IMR-90 (cell line): ENCODE data around the gene POU2F1. TPM values are rescaled to one million over a fixed set of nuclear protein-coding genes. Genes with fewer than 3 reads are reported as not detected.

ENCODE experiments used
- ATAC-seq: fragments of 200-7000 bp; cut with Tn5 transposase; 2 replicates; pipeline ENCODE4 v1.9.1; 2020; ENCODE audit warnings: low read depth, mild to moderate bottlenecking, moderate library complexity
- BruUV-seq: library from RNA; stranded (reverse); fragments of 400-500 nt; replicated peaks from 2 replicates; lab custom pipeline; 2021; lab: Mats Ljungman, UMichigan
- CTCF ChIA-PET: fragments of 300-600 bp; formaldehyde crosslinking; extraction: SDS; loops from one replicate; lab custom pipeline; 2021; ENCODE audit warnings: antibody characterized with exemption; lab: Yijun Ruan, JAX
- POLR2A ChIA-PET: fragments of 300-600 bp; sonication (Branson Sonifier 250); formaldehyde crosslinking; loops from one replicate; lab custom pipeline; 2022; ENCODE audit warnings: antibody characterized with exemption; ENCODE audit not compliant: unreplicated experiment; lab: Charles Lee
- DNase-seq: peaks from one replicate; pipeline ENCODE4 v3.0.0; 2013
- H2AFZ ChIP-seq: replicated peaks from 2 replicates; pipeline ENCODE3; 2013; ENCODE audit warnings: low read length, mild to moderate bottlenecking; ENCODE audit not compliant: poor library complexity
- H2AK5ac ChIP-seq: 2 replicates; pipeline ENCODE4 v1.6.1; 2013; ENCODE audit warnings: low read depth, low read length, inconsistent platforms
- H2AK9ac ChIP-seq: replicated peaks from 2 replicates; pipeline ENCODE3; 2013; ENCODE audit warnings: mild to moderate bottlenecking, low read depth, low read length, moderate library complexity; ENCODE audit not compliant: poor library complexity
- H2BK120ac ChIP-seq: 2 replicates; pipeline ENCODE4 v1.6.1; 2013; ENCODE audit warnings: low read depth, low read length, inconsistent platforms
- H2BK15ac ChIP-seq: 3 replicates; pipeline ENCODE4 v1.6.1; 2013; ENCODE audit warnings: low read depth, low read length, inconsistent platforms
- H2BK20ac ChIP-seq: 2 replicates; pipeline ENCODE4 v1.6.1; 2013; ENCODE audit warnings: low read depth, mild to moderate bottlenecking, inconsistent platforms, low read length, moderate library complexity
- H2BK5ac ChIP-seq: 2 replicates; pipeline ENCODE4 v1.6.1; 2013; ENCODE audit warnings: mild to moderate bottlenecking, low read depth, low read length, inconsistent platforms; ENCODE audit not compliant: poor library complexity, severe bottlenecking
- H3K14ac ChIP-seq: replicated peaks from 2 replicates; pipeline ENCODE4 v1.6.1; 2013; ENCODE audit warnings: low read depth, low read length, inconsistent platforms
- H3K18ac ChIP-seq: 2 replicates; pipeline ENCODE4 v1.6.1; 2013; ENCODE audit warnings: low read depth, low read length, control low read depth
- H3K23ac ChIP-seq: 2 replicates; pipeline ENCODE4 v1.6.1; 2013; ENCODE audit warnings: low read depth, low read length, inconsistent platforms
- H3K27ac ChIP-seq: 2 replicates; pipeline ENCODE4 v1.5.1; 2013; ENCODE audit warnings: mild to moderate bottlenecking, control low read depth, low read length; ENCODE audit not compliant: insufficient read depth
- H3K27me3 ChIP-seq: 2 replicates; pipeline ENCODE4 v1.6.1; 2013; ENCODE audit warnings: low read length; ENCODE audit not compliant: control insufficient read depth, insufficient read depth
- H3K36me3 ChIP-seq: 2 replicates; pipeline ENCODE4 v1.6.1; 2013; ENCODE audit warnings: low read length, mixed read lengths; ENCODE audit not compliant: control insufficient read depth, insufficient read depth
- H3K4ac ChIP-seq: 2 replicates; pipeline ENCODE4 v1.6.1; 2013; ENCODE audit warnings: low read depth, low read length, inconsistent platforms
- H3K4me1 ChIP-seq: 2 replicates; pipeline ENCODE4 v1.6.1; 2013; ENCODE audit warnings: low read length, mixed read lengths; ENCODE audit not compliant: control insufficient read depth, insufficient read depth
- H3K4me2 ChIP-seq: 2 replicates; pipeline ENCODE4 v1.6.1; 2013; ENCODE audit warnings: low read depth, mild to moderate bottlenecking, control low read depth, low read length, moderate library complexity
- H3K4me3 ChIP-seq: 2 replicates; pipeline ENCODE4 v1.5.1; 2013; ENCODE audit warnings: low read depth, mild to moderate bottlenecking, control low read depth, low read length, moderate library complexity; ENCODE audit not compliant: insufficient read depth
- H3K56ac ChIP-seq: 2 replicates; pipeline ENCODE4 v1.6.1; 2013; ENCODE audit warnings: low read length, inconsistent platforms; ENCODE audit not compliant: insufficient read depth; ENCODE audit errors: extremely low read depth
- H3K79me1 ChIP-seq, 2 experiments: 2 replicates each; pipeline ENCODE4 v1.6.1; 2013; ENCODE audit warnings: low read length in 2 of 2, inconsistent platforms in 1 of 2, low read depth in 1 of 2
- H3K9ac ChIP-seq: 2 replicates; pipeline ENCODE4 v1.6.1; 2013; ENCODE audit warnings: low read depth, low read length, control low read depth
- H3K9me1 ChIP-seq: 2 replicates; pipeline ENCODE4 v1.6.1; 2013; ENCODE audit warnings: low read length, inconsistent platforms; ENCODE audit not compliant: insufficient read depth
- H3K9me3 ChIP-seq: 2 replicates; pipeline ENCODE4 v1.6.1; 2013; ENCODE audit warnings: low read length; ENCODE audit not compliant: control insufficient read depth, insufficient read depth
- H4K20me1 ChIP-seq: 2 replicates; pipeline ENCODE4 v1.6.1; 2013; ENCODE audit warnings: low read length, inconsistent platforms; ENCODE audit not compliant: insufficient read depth
- H4K5ac ChIP-seq: 2 replicates; pipeline ENCODE4 v1.6.1; 2013; ENCODE audit warnings: mild to moderate bottlenecking, low read depth, low read length, control low read depth
- H4K8ac ChIP-seq, 2 experiments: 2 replicates each; pipeline ENCODE4 v1.6.1; 2013; ENCODE audit warnings: low read depth in 2 of 2, low read length in 2 of 2, control low read depth in 1 of 2, inconsistent platforms in 1 of 2
- H4K91ac ChIP-seq: 2 replicates; pipeline ENCODE4 v1.6.1; 2013; ENCODE audit warnings: low read depth, low read length, inconsistent platforms; ENCODE audit not compliant: insufficient read depth
- BHLHE40 ChIP-seq: fragments of 150-350 bp; IDR thresholded peaks from 2 replicates; pipeline ENCODE4 v1.6.1; 2016; ENCODE audit warnings: mild to moderate bottlenecking, low read depth, low read length
- CEBPB ChIP-seq: IDR thresholded peaks from 2 replicates; pipeline ENCODE4 v1.6.1; 2012; ENCODE audit warnings: low read depth, low read length, improper control_type of control experiment
- FOS ChIP-seq: fragments of 150-350 bp; IDR thresholded peaks from 2 replicates; pipeline ENCODE4 v1.6.1; 2016; ENCODE audit warnings: low read depth, low read length
- MAFK ChIP-seq: IDR thresholded peaks from 2 replicates; pipeline ENCODE4 v1.6.1; 2012; ENCODE audit warnings: low read depth, low read length, improper control_type of control experiment
- MAZ ChIP-seq: IDR thresholded peaks from 2 replicates; pipeline ENCODE4 v1.6.1; 2012; ENCODE audit warnings: low read depth, mild to moderate bottlenecking, low read length, improper control_type of control experiment, moderate library complexity, borderline replicate concordance
- MXI1 ChIP-seq: IDR thresholded peaks from 2 replicates; pipeline ENCODE4 v1.6.1; 2012; ENCODE audit warnings: low read depth, mild to moderate bottlenecking, low read length, moderate library complexity, borderline replicate concordance
- NFE2L2 ChIP-seq: fragments of 150-350 bp; IDR thresholded peaks from 2 replicates; pipeline ENCODE4 v1.6.1; 2016; ENCODE audit warnings: low read depth, mild to moderate bottlenecking, low read length
- POLR2A ChIP-seq: IDR thresholded peaks from 2 replicates; pipeline ENCODE4 v1.6.1; 2012; ENCODE audit warnings: mild to moderate bottlenecking, low read depth, low read length
- RAD21 ChIP-seq: IDR thresholded peaks from 2 replicates; pipeline ENCODE4 v1.6.1; 2012; ENCODE audit warnings: low read length, improper control_type of control experiment
- RCOR1 ChIP-seq: IDR thresholded peaks from 2 replicates; pipeline ENCODE4 v1.6.1; 2012; ENCODE audit warnings: mild to moderate bottlenecking, low read length, improper control_type of control experiment; ENCODE audit not compliant: insufficient replicate concordance
- RFX5 ChIP-seq: IDR thresholded peaks from 2 replicates; pipeline ENCODE4 v1.8.0; 2012; ENCODE audit warnings: low read depth, mild to moderate bottlenecking, low read length, moderate library complexity
- SMC3 ChIP-seq: fragments of 150-350 bp; IDR thresholded peaks from 2 replicates; pipeline ENCODE4 v1.6.1; 2016; ENCODE audit warnings: low read depth, mild to moderate bottlenecking, antibody characterized with exemption, low read length, moderate library complexity
- USF2 ChIP-seq: fragments of 150-350 bp; IDR thresholded peaks from 2 replicates; pipeline ENCODE4 v1.6.1; 2017; ENCODE audit warnings: mild to moderate bottlenecking, antibody characterized with exemption, low read length, low read depth
- WGBS, 2 experiments: methylation state at CpG; one replicate each; pipeline versions ENCODE4 v1.1.5 to v1.1.7; 2013; ENCODE audit warnings: missing lambda C conversion rate in 2 of 2; ENCODE audit not compliant: insufficient read length in 1 of 2; ENCODE audit errors: extremely low coverage in 2 of 2; 5-methylcytosine and 5-hydroxymethylcytosine counted together
- dilution Hi-C: fragments of 300-500 bp; cut with HindIII; formaldehyde crosslinking; loops from one replicate; pipeline ENCODE4 v1.14.3; 2018; ENCODE audit warnings: low sequenced_read_pairs; ENCODE audit not compliant: unreplicated experiment
- in situ Hi-C: fragments of 300-500 bp; cut with MboI; formaldehyde crosslinking; loops from 3 replicates; pipeline ENCODE4 v1.14.3; 2019; ENCODE audit warnings: low sequenced_read_pairs, inconsistent platforms, mixed read lengths
- intact Hi-C: fragments of 100-400 bp; cut with micrococcal nuclease; formaldehyde crosslinking; loops from 2 replicates; pipeline ENCODE4 v1.10.0; 2022
- polyA plus RNA-seq, 3 experiments: library from polyadenylated mRNA; depleted of rRNA; stranded (reverse); fragments of >200 nt; gene quantifications; 2 replicates each; pipeline ENCODE4 v1.2.3, GENCODE V29; 2012; ENCODE audit warnings: low replicate concordance in 1 of 3
- total RNA-seq: library from RNA; depleted of rRNA; stranded (reverse); fragments of >200 nt; gene quantifications from 2 replicates; pipeline ENCODE4 v1.2.3, GENCODE V29; 2012
- TF ChIP-seq, protein P1 (sequence below): conservative IDR thresholded peaks from 2 replicates; pipeline ENCODE4 v1.5.1; 2012; ENCODE audit warnings: mild to moderate bottlenecking, low read depth, low read length, improper control_type of control experiment
- TF ChIP-seq, protein P2 (sequence below): fragments of 150-350 bp; IDR thresholded peaks from 2 replicates; pipeline ENCODE4 v1.6.1; 2016; ENCODE audit warnings: low read depth, mild to moderate bottlenecking, low read length, moderate library complexity, borderline replicate concordance

The POU2F1 gene
- total and polyA plus RNA-seq, 2 of the 4 experiments (the other 2 are of a cell fraction) = 1.2 to 3.4 TPM

GRCh38 chr1:167431909-167432650 is 211.4 kb downstream of the POU2F1 start:
- ATAC-seq (no peak), DNase-seq (no peak)
- no peaks in the 10 kb centered on the region for H3K9me1 ChIP-seq
- in situ Hi-C loops = no loop called here
- H2AK9ac ChIP-seq = no peak overlapping the region
- no peak overlapping the region for H3K56ac ChIP-seq
- H3K27me3 ChIP-seq = peaks cover 1% of the 10 kb centered on the region; the same call in 1 of the 2 replicates
- no peak overlapping the region for H3K9ac ChIP-seq
- H2AFZ ChIP-seq = no peak overlapping the region
- H3K9me3 ChIP-seq = no peaks in the 10 kb centered on the region
- WGBS, 2 experiments = 70% methylated on average over 2 of the region's 8 CpGs; no CpG with 5 or more reads in 1 of the 2 experiments
- H4K5ac ChIP-seq = no peak overlapping the region
- no peak overlapping the region for H3K4ac ChIP-seq
- H3K14ac ChIP-seq = no peak overlapping the region
- no peak overlapping the region for H3K4me3 ChIP-seq
- no peaks in the 10 kb centered on the region for H3K79me1 ChIP-seq
- H3K27ac ChIP-seq = no peak overlapping the region
- BruUV-seq = no TSS peak
- no peaks in the 10 kb centered on the region for H3K36me3 ChIP-seq
- no peak overlapping the region for H3K23ac ChIP-seq
- H4K20me1 ChIP-seq = no peaks in the 10 kb centered on the region
- no peak overlapping the region for H3K18ac ChIP-seq
- no peak overlapping the region for H2BK120ac ChIP-seq
- ChIA-PET CTCF (interaction anchor here (0.7 kb wide), 2 partner anchors 11 to 164 kb away, joined by 3 read pairs; no protein-coding TSS in a partner anchor), POLR2A (no interaction called here)
- H3K4me2 ChIP-seq = no peak overlapping the region
- H2BK20ac ChIP-seq = no peak overlapping the region
- H4K91ac ChIP-seq = no peak overlapping the region
- no peak overlapping the region for H4K8ac ChIP-seq
- no peak overlapping the region for H2BK15ac ChIP-seq
- H2AK5ac ChIP-seq = no peak overlapping the region
- H3K4me1 ChIP-seq = no peaks in the 10 kb centered on the region; the same call in 1 of the 2 replicates
- no peak overlapping the region for H2BK5ac ChIP-seq
- intact Hi-C loops = no loop called here
- dilution Hi-C loops = loop anchor here (25.0 kb wide), 1 partner anchor 170 kb away; no protein-coding TSS in a partner anchor
- TF ChIP-seq CEBPB (no peak), RAD21 (no peak), NFE2L2 (no peak), POLR2A (no peak), RCOR1 (no peak), USF2 (no peak), SMC3 (no peak), FOS (no peak), RFX5 (no peak), BHLHE40 (no peak), MAFK (no peak), MAZ (no peak), MXI1 (no peak)
- TF ChIP-seq, protein P1, sequence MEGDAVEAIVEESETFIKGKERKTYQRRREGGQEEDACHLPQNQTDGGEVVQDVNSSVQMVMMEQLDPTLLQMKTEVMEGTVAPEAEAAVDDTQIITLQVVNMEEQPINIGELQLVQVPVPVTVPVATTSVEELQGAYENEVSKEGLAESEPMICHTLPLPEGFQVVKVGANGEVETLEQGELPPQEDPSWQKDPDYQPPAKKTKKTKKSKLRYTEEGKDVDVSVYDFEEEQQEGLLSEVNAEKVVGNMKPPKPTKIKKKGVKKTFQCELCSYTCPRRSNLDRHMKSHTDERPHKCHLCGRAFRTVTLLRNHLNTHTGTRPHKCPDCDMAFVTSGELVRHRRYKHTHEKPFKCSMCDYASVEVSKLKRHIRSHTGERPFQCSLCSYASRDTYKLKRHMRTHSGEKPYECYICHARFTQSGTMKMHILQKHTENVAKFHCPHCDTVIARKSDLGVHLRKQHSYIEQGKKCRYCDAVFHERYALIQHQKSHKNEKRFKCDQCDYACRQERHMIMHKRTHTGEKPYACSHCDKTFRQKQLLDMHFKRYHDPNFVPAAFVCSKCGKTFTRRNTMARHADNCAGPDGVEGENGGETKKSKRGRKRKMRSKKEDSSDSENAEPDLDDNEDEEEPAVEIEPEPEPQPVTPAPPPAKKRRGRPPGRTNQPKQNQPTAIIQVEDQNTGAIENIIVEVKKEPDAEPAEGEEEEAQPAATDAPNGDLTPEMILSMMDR = no peak
- TF ChIP-seq, protein P2, sequence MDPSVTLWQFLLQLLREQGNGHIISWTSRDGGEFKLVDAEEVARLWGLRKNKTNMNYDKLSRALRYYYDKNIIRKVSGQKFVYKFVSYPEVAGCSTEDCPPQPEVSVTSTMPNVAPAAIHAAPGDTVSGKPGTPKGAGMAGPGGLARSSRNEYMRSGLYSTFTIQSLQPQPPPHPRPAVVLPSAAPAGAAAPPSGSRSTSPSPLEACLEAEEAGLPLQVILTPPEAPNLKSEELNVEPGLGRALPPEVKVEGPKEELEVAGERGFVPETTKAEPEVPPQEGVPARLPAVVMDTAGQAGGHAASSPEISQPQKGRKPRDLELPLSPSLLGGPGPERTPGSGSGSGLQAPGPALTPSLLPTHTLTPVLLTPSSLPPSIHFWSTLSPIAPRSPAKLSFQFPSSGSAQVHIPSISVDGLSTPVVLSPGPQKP = no peak
